ENCODE results near the gene CLIP1.

GRCh38 chr12:122250047-122250446, 172.4 kb downstream of the CLIP1 start:
- TF ChIP-seq CTCF (IDR thresholded peaks at IDR 0.05 in 4 of 5, conservative IDR thresholded peaks at IDR 0.05 in 1 of 5) (no peak), POLR2A (IDR thresholded peaks at IDR 0.05) (no peak)

All from gastrocnemius medialis (tissue), 4 donors.